Spleen (tissue), 7 donors: Measurements from ENCODE around the gene SF3A1.
"Not testable (repeated sequence)": the region's sequence is repeated elsewhere in the genome, so short reads cannot be mapped to it uniquely, and the experiment has no call there.

Experiments
- CTCF ChIP-seq, 11 experiments: fragments of 200-600 bp in 7 of 11; fragments of 450-650 bp in 4 of 11; sonication (generic) in 4 of 11; IDR thresholded peaks in 8 of 11; conservative IDR thresholded peaks in 3 of 11; 1 replicate in 7 of 11; 2 replicates in 4 of 11; pipeline versions ENCODE4 v1.4.0 to v1.8.0; 2016 to 2021; ENCODE audit warnings: antibody characterized with exemption in 11 of 11, inconsistent platforms in 4 of 11, mild to moderate bottlenecking in 1 of 11
- POLR2A ChIP-seq, 3 donors: fragments of 450-650 bp; IDR thresholded peaks; one replicate each; pipeline ENCODE4 v1.5.1; 2017; ENCODE audit warnings: antibody characterized with exemption in 3 of 3, mild to moderate bottlenecking in 1 of 3
- POLR2AphosphoS5 ChIP-seq, 3 donors: sonication (generic); formaldehyde crosslinking; IDR thresholded peaks; one replicate each; pipeline ENCODE4 v1.5.1; 2017; ENCODE audit warnings: antibody characterized with exemption in 3 of 3
- donor health status: DM: no; HTN: no; CAD: no; lungs with moderate emphysema.
- donor health status: DM: no; HTN: no; CAD: no.
- donor health status: DM: no; HTN: no; CAD: no.

- not testable (repeated sequence) for TF ChIP-seq CTCF (IDR thresholded peaks at IDR 0.05 in 8 of 11, conservative IDR thresholded peaks at IDR 0.05 in 3 of 11); POLR2A (IDR thresholded peaks at IDR 0.05); POLR2AphosphoS5 (IDR thresholded peaks at IDR 0.05)
Measured at GRCh38 chr22:30402766-30403104, 46.0 kb upstream of the SF3A1 start.
